GM21367 (cell line): Measurements from ENCODE around the gene TCFL5.

Experiments used
- ATAC-seq: cut with Tn5 transposase; IDR thresholded peaks from one replicate; pipeline ENCODE4 v1.9.1; 2021; ENCODE audit not compliant: unreplicated experiment

The TCFL5 gene

GRCh38 chr20:62896526-62896925 is 34.9 kb upstream of the TCFL5 start:
- ATAC-seq: no peak

GRCh38 chr20:62895539-62895938 is 33.9 kb upstream of the TCFL5 start:
- no peak for ATAC-seq

GRCh38 chr20:62894261-62894660 is 32.6 kb upstream of the TCFL5 start:
- no peak for ATAC-seq

- no peak for ATAC-seq
Observed at GRCh38 chr20:62893700-62894099, 32.1 kb upstream of the TCFL5 start.

- no peak for ATAC-seq
Observed at GRCh38 chr20:62892348-62893304, 31.0 kb upstream of the TCFL5 start.

GRCh38 chr20:62891111-62891510 is 29.5 kb upstream of the TCFL5 start:
- no peak for ATAC-seq

GRCh38 chr20:62890444-62890843 is 28.8 kb upstream of the TCFL5 start:
- ATAC-seq: no peak

- ATAC-seq: no peak
Observed at GRCh38 chr20:62889871-62890270, 28.2 kb upstream of the TCFL5 start.

- no peak for ATAC-seq
Observed at GRCh38 chr20:62889411-62889810, 27.8 kb upstream of the TCFL5 start.

GRCh38 chr20:62888910-62889309 is 27.3 kb upstream of the TCFL5 start:
- no peak for ATAC-seq

- no peak for ATAC-seq
Observed at GRCh38 chr20:62888406-62888805, 26.8 kb upstream of the TCFL5 start.

- no peak for ATAC-seq
Observed at GRCh38 chr20:62887860-62888239, 26.2 kb upstream of the TCFL5 start.

GRCh38 chr20:62887152-62887859 is 25.7 kb upstream of the TCFL5 start:
- no peak for ATAC-seq

GRCh38 chr20:62886709-62887058 is 25.1 kb upstream of the TCFL5 start:
- ATAC-seq: no peak

- no peak for ATAC-seq
Observed at GRCh38 chr20:62885896-62886708, 24.5 kb upstream of the TCFL5 start.

- ATAC-seq: no peak
Observed at GRCh38 chr20:62885046-62885895, 23.6 kb upstream of the TCFL5 start.

- ATAC-seq: no peak
Observed at GRCh38 chr20:62884556-62884955, 22.9 kb upstream of the TCFL5 start.

- ATAC-seq: no peak
Observed at GRCh38 chr20:62882426-62882825, 20.8 kb upstream of the TCFL5 start.

- ATAC-seq: no peak
Observed at GRCh38 chr20:62881662-62882395, 20.2 kb upstream of the TCFL5 start.
